ENCODE data around the gene SPEF1.

SPEF1 gene

DNA sequence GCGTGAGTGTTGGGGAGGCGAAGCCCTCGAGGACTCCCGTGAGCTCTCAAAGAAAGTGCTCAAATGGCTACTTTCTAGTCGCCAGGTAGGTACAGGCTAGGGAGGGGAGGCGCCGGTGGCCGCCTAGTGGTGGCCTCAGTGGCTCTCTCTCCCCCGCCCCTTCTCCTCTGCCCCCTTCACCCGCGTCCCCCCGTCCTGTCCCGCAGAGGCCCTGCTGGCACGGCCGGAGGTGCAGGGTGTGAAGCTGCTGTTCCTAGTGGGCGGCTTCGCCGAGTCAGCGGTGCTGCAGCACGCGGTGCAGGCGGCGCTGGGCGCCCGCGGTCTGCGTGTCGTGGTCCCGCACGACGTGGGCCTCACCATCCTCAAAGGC is 30.0 kb downstream of the SPEF1 start:
- in situ Hi-C loops (cut with HindIII; ENCODE audit: low sequenced_read_pairs) = no loop called here

DNA sequence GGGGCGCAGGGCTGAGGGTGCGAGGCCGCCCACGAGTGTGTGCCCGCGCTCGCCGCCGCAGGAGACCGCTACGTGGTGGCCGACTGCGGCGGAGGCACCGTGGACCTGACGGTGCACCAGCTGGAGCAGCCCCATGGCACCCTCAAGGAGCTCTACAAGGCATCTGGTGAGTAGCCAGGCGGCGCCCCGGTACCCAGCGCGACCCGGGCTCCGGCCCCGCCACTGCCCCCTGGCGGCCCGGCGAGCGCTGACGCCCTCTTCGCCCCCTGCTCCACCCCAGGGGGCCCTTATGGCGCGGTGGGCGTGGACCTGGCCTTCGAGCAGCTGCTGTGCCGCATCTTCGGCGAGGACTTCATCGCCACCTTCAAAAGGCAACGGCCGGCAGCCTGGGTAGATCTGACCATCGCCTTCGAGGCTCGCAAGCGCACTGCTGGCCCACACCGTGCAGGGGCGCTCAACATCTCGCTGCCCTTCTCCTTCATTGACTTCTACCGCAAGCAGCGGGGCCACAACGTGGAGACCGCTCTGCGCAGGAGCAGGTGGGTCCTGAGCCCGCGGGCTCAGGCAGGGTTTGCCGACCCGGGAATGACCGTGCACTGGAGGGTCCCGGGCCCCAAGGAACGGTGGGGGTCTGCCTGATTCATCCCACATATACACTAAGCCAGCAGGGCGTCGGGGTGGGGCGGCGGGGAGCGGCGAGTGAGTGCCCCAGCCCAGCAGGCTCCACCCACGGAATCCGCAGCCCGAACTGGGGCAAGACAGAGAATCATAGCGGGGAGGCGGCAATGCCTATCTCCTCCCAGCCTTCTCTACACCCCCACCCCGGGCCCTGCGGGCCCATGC is 31.3 kb downstream of the SPEF1 start:
- in situ Hi-C loops (cut with HindIII; ENCODE audit: low sequenced_read_pairs) = loop anchor here (25.0 kb wide), 1 partner anchor 113 kb away; no protein-coding TSS in a partner anchor

- in situ Hi-C loops (cut with HindIII; ENCODE audit: low sequenced_read_pairs) = loop anchor here (25.0 kb wide), 1 partner anchor 112 kb away; no protein-coding TSS in a partner anchor
Measured at GRCh38 chr20:3749087-3749688, 32.1 kb downstream of the SPEF1 start.

GRCh38 chr20:3748073-3748472 is 33.2 kb downstream of the SPEF1 start:
- in situ Hi-C loops (cut with HindIII; ENCODE audit: low sequenced_read_pairs) = loop anchor here (25.0 kb wide), 1 partner anchor 111 kb away; no protein-coding TSS in a partner anchor

DNA sequence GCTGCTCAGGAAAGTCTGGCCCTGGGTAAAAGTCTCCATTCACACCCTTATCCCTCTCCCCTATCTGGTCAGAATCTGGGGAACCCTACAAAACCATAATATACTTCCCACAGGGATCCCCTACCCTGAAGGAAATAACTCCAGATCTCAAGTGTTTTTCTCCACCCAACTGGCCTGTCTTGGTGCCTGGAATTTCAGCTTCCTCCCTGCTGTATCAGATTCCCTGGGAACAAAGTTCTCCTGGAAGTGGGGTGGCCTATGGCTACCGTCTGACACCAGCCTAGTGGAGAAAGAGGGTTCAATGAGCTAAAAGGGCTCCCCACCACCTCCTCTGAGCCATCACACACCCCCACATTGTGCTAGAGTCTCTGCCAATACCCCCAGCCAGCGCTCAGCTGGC is 33.8 kb downstream of the SPEF1 start:
- in situ Hi-C loops (cut with HindIII; ENCODE audit: low sequenced_read_pairs) = loop anchor here (25.0 kb wide), 1 partner anchor 110 kb away; no protein-coding TSS in a partner anchor

DNA sequence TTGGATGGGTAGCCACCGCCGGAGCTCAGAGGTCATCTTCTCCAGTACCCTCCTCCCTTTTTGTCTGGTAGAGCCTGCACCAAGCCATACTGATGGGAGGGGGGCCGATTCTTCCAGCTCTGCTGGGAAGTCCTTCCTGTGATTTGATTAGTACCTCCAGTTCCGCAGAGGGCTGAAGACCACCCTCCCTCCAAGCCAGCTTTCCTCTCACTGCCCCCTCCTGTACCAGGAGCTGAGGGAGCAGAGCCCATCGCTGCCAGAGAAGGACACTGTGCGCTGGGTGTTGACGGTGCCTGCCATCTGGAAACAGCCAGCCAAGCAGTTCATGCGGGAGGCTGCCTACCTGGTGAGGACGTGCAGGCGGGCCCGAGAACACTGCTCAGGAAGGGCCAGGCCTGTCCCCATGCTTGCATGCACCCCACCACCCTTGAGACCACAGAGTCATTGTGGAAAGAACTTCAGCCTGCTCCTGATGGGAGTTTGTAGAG is 35.5 kb downstream of the SPEF1 start:
- in situ Hi-C loops (cut with HindIII; ENCODE audit: low sequenced_read_pairs) = loop anchor here (25.0 kb wide), 1 partner anchor 108 kb away; no protein-coding TSS in a partner anchor

DNA sequence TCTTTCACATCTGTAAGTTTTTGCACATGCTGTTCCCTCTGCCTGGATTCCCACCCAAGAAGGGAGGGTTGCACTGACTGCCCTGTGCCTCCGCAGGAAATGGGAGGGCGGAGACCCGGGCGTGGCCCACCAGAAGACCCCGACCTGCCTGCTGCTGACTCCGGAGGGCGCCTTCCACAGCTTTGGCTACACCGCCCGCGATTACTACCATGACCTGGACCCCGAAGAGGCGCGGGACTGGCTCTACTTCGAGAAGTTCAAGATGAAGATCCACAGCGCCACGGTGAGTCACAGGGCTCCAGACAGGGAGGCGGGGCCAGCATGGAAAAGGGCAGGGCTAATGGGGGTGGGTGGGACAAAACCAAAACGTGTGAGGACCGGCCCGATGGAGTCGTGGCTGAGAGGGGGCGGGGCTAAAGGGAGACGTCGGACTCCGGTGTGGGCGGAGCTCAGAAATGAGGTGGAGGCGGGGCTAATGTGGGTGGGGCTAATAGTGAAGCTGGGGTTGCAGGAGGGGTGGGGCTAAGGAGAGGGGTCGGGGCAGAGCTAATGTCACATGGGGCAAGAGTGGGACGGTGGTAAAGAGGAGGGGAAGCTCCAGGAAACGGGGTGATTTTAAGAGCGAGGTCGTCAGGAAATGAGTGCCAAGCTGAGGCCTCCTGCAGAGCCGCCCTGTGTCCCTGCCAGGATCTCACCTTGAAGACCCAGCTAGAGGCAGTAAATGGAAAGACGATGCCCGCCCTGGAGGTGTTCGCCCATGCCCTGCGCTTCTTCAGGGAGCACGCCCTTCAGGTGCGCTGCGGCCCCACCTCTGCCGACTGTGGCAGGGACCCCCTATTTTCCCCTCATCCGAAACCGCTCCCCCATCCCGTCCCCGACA is 36.2 kb downstream of the SPEF1 start:
- in situ Hi-C loops (cut with HindIII; ENCODE audit: low sequenced_read_pairs) = loop anchor here (25.0 kb wide), 1 partner anchor 108 kb away; no protein-coding TSS in a partner anchor

DNA sequence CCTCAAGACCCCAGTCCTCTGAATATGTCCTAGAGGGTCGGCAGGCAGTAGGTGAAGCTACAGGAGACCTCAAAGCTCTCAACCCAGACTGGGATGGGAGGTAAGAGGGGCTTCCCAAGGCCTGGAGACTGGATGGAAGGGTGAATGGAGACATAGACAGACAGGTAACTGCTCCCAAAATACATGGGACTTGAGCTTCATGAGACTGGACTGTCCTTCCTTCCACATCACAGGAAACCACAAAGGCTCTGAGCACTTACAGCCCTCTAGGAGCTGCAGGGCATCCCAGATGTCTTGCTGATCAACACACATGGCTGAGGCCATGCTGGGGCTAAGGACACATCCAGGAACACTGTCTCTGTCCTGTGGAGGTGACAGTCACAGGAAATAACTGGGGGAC is 37.2 kb downstream of the SPEF1 start:
- in situ Hi-C loops (cut with HindIII; ENCODE audit: low sequenced_read_pairs) = loop anchor here (25.0 kb wide), 1 partner anchor 107 kb away; no protein-coding TSS in a partner anchor

GRCh38 chr20:3743251-3743650 is 38.0 kb downstream of the SPEF1 start:
- in situ Hi-C loops (cut with HindIII; ENCODE audit: low sequenced_read_pairs) = loop anchor here (25.0 kb wide), 1 partner anchor 106 kb away; no protein-coding TSS in a partner anchor

GRCh38 chr20:3741836-3742458 is 39.3 kb downstream of the SPEF1 start:
- in situ Hi-C loops (cut with HindIII; ENCODE audit: low sequenced_read_pairs) = loop anchor here (25.0 kb wide), 1 partner anchor 105 kb away; no protein-coding TSS in a partner anchor

- in situ Hi-C loops (cut with HindIII; ENCODE audit: low sequenced_read_pairs) = loop anchor here (25.0 kb wide), 1 partner anchor 103 kb away; no protein-coding TSS in a partner anchor
Measured at GRCh38 chr20:3740615-3741301, 40.5 kb downstream of the SPEF1 start.

GRCh38 chr20:3739926-3740451 is 41.3 kb downstream of the SPEF1 start:
- in situ Hi-C loops (cut with HindIII; ENCODE audit: low sequenced_read_pairs) = loop anchor here (25.0 kb wide), 1 partner anchor 103 kb away; no protein-coding TSS in a partner anchor

DNA sequence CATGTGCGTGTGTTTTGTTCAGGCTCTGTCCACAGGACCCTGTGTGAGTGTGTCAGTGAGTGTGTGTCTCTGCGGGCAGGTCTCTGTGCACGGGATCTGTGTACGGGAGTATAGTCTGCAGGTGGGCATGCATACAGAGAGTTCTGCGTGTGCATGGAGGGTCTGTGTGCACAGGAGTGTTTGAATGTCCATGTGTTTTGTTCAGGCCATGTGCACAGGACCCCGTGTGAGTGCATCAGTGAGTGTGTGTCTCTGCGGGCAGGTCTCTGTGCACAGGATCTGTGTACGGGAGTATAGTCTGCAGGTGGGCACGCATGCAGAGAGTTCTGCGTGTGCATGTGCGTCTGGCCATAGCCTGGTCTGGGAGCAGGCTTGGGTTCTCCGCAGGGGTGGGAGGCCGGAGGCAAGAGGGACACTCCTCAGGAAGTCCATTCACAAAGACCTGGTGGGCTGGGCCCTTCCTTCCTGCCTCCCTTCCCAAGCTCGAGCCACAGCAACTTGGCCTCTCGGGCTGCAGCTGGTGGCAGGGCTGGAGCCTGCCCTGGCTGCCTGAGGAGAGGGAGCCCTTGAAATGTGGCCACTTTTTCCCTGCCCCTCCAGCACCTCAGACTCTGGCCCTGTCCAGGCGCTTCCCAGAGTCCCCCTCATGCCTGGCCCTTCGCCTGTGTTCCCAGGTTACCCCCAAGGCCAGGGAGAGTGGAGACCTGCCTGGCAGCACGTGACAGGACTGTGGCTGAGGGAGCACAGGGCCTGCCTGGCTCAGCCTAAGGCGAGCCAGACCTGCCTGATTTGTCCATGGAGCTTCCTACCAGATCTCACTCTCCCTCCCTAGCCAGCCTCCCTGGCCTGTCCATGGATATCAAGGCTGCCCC is 42.0 kb downstream of the SPEF1 start:
- in situ Hi-C loops (cut with HindIII; ENCODE audit: low sequenced_read_pairs) = loop anchor here (25.0 kb wide), 1 partner anchor 102 kb away; no protein-coding TSS in a partner anchor

DNA sequence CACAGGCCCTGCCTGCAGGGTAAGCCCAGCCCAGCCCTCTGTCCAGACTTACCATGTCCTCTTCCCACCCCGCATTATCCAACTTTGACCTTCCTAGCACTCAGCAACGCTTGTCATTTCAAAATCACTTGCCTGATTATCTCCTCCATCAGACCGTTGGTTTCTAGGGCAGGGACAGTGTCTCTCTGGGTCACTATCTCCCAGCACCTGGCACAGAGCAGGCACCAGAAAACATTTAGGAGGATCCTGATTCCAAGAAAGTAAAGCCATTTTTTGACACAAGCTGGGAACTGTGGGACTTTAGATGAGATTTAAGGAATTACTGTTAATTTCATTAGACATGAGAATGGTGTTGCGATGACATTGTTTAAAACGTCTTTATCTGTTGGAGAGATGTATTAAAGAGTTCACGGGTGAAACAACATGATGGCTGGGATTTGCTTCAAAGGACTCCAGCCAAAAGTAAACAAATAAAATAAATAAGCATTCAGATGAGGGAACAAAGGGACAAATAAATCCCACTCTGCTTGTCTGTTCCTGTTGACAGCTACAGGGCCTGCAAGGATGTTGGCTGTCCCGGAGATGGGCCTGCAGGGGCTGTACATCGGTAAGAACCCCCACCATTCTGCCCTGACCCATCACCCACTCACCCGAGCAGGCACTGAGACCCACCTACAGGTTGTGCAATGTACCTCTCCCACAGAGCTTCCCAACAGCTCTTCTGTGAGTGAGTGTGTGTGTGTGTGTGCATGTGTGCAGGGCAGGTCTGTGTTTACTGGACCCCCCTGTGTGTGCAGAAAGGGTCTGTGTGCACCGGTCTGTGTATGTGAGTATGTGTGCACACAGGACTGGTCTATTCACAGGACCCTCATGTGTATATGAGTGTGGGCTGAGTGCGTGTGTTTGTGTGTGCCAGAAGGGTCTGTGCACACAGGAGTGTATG is 42.9 kb downstream of the SPEF1 start:
- in situ Hi-C loops (cut with HindIII; ENCODE audit: low sequenced_read_pairs) = loop anchor here (25.0 kb wide), 1 partner anchor 101 kb away; no protein-coding TSS in a partner anchor

DNA sequence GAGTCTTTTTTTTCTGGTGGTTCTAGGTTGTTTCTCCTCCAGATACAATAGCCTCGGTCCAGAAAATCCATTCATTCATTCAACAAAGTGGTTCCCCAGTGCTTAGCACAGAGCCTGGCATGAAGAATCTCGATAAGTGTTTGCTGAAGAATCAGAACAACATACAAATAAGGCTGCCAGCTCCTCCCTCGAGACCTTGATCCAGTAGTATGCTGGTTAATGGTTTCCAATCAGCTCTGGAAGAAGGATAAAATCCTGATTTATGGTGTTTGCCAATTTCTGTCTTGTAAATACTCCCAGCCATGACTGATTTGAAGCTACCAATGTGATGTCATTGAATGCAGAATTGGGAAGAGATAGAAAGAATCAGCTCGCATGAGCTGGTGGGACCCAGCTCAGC is 45.5 kb downstream of the SPEF1 start:
- in situ Hi-C loops (cut with HindIII; ENCODE audit: low sequenced_read_pairs) = loop anchor here (25.0 kb wide), 1 partner anchor 98 kb away; no protein-coding TSS in a partner anchor

- in situ Hi-C loops (cut with HindIII; ENCODE audit: low sequenced_read_pairs) = loop anchor here (25.0 kb wide), 1 partner anchor 97 kb away; no protein-coding TSS in a partner anchor
Measured at GRCh38 chr20:3734111-3734843, 47.0 kb downstream of the SPEF1 start.
